Measurements from ENCODE around the gene MLYCD.

DNA sequence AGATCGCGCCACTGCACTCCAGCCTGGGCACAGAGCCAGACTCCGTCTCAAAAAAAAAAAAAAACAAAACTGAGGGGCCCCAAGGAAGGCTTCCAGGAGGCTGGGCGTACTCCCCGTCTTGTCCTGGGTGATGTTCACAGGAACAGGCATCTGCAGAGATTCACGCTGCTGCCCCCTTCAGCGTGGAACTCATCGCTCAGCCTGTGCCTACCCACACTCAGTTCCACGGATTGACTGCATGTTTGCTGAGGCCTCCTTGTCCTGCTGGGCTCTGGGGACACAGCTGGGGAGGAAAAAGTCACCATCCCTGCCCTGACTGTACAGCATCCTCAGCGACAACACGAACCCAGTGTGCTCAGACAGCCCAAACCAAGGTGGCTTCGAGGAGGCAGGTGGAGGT is 41.2 kb downstream of the MLYCD start:
- TF ChIP-seq CTCF (IDR thresholded peaks at IDR 0.05): no peak
- TF ChIP-seq POLR2A (IDR thresholded peaks at IDR 0.05): no peak
